ENCODE data around the gene VRK1. TPM values are rescaled to one million over a fixed set of nuclear protein-coding genes. Genes with fewer than 3 reads are reported as not detected.

The VRK1 gene, protein sequence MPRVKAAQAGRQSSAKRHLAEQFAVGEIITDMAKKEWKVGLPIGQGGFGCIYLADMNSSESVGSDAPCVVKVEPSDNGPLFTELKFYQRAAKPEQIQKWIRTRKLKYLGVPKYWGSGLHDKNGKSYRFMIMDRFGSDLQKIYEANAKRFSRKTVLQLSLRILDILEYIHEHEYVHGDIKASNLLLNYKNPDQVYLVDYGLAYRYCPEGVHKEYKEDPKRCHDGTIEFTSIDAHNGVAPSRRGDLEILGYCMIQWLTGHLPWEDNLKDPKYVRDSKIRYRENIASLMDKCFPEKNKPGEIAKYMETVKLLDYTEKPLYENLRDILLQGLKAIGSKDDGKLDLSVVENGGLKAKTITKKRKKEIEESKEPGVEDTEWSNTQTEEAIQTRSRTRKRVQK
- 27.6 and 67.7 TPM in 2 replicates for total RNA-seq

DNA sequence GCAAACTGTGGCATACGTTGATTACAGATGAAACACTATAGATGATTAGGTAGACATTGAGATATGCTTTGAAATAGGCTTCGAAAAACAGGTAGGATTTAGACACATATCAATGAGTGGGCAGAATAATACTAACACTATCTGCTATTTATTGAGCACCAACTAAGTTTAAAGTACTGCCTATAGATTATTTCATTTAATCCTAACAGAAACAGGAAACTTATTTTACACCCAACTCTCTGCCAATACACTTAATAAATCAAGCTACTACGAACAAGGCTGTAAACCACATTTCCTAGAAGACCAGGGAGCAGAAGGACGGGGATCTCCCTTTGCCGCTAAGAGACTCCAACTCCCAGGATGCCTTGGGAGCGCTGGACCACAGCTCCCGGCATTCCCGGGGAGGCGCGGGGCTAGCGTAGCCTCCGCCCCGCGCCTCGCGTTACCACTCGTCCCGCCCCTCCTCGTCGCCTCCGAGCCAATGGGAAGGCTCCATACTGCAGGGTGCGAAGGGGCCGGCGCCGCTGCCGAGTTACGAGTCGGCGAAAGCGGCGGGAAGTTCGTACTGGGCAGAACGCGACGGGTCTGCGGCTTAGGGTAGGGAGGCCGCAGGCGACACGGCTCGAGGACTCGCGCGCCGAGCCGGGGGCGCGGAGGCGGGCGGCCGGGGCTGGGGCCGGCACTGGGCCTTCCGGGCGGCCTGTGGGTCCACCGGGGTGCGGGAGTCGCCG lies at the start of gene VRK1:
VRK1 (plus strand) TSS at position 532 of the 731 bp plus-strand sequence. CDS start 36,090 bp downstream, outside the sequence.

